WERI-Rb-1 (cell line): ENCODE measurements around the gene MYLK2.

ENCODE experiments used
- DNase-seq: peaks from one replicate; pipeline ENCODE4 v3.0.0-alpha.2; 2020
- H3K27ac ChIP-seq: fragments of 250-450 bp; sonication (Bioruptor Pico); 2 replicates; pipeline ENCODE4 v1.5.1; 2020; ENCODE audit warnings: mild to moderate bottlenecking, moderate library complexity
- H3K27me3 ChIP-seq: fragments of 250-450 bp; sonication (Bioruptor Pico); 2 replicates; pipeline ENCODE4 v1.5.1; 2021; ENCODE audit warnings: mild to moderate bottlenecking, low read depth, moderate library complexity; ENCODE audit not compliant: insufficient read depth, severe bottlenecking
- H3K36me3 ChIP-seq: fragments of 250-450 bp; sonication (Bioruptor Pico); 2 replicates; pipeline ENCODE4 v1.5.1; 2020; ENCODE audit warnings: mild to moderate bottlenecking, moderate library complexity
- H3K4me3 ChIP-seq: 2 replicates; pipeline ENCODE4 v1.5.1; 2011; ENCODE audit warnings: low read depth, mild to moderate bottlenecking, control low read depth, low read length
- H3K9me3 ChIP-seq: fragments of 250-450 bp; sonication (Bioruptor Pico); 2 replicates; pipeline ENCODE4 v1.5.1; 2021; ENCODE audit warnings: mild to moderate bottlenecking, moderate library complexity; ENCODE audit not compliant: severe bottlenecking
- TF ChIP-seq, protein P1 (sequence below): IDR thresholded peaks from 2 replicates; pipeline ENCODE4 v1.5.1; 2011; ENCODE audit warnings: low read depth, mild to moderate bottlenecking, control low read depth, inconsistent platforms, low read length

Gene MYLK2

DNA sequence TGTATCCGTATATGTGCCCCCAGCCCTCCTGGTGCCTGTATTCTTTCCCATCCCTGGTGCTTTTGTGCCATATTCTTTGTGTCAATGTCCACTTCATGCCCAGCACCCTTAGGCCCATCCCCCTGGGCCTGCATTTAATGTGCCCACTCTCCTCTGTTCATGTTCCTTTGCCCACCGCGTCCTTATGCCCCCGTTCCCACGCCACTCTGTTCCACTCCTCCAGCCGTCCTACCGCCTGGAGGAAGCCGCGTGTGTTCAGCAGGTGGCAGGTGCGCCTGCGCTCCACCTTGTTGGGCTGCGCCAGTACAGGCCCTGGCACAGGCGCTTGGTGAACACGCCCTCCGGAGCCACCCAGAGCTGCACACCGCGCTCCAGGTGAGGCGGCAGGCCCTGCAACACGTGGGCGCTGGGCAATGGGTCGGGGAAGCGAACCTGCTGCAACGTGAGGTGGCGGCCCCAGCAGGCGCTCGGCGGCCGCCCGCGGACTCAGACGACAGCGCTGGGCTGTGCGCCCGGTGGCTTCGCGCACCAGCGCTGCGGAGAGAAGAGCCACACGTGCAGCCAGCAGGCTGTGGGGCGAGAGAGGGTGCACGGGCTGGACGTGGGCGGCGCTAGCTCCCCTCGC is 30.3 kb downstream of the MYLK2 start:
- H3K27me3 ChIP-seq, result no peaks in the 10 kb centered on the region
- no peaks in the 10 kb centered on the region for H3K36me3 ChIP-seq
- no peak for DNase-seq
- no peak overlapping the region for H3K27ac ChIP-seq
- no peaks in the 10 kb centered on the region for H3K9me3 ChIP-seq
- H3K4me3 ChIP-seq, result no peak overlapping the region
- TF ChIP-seq, protein P1, sequence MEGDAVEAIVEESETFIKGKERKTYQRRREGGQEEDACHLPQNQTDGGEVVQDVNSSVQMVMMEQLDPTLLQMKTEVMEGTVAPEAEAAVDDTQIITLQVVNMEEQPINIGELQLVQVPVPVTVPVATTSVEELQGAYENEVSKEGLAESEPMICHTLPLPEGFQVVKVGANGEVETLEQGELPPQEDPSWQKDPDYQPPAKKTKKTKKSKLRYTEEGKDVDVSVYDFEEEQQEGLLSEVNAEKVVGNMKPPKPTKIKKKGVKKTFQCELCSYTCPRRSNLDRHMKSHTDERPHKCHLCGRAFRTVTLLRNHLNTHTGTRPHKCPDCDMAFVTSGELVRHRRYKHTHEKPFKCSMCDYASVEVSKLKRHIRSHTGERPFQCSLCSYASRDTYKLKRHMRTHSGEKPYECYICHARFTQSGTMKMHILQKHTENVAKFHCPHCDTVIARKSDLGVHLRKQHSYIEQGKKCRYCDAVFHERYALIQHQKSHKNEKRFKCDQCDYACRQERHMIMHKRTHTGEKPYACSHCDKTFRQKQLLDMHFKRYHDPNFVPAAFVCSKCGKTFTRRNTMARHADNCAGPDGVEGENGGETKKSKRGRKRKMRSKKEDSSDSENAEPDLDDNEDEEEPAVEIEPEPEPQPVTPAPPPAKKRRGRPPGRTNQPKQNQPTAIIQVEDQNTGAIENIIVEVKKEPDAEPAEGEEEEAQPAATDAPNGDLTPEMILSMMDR, result no peak

DNA sequence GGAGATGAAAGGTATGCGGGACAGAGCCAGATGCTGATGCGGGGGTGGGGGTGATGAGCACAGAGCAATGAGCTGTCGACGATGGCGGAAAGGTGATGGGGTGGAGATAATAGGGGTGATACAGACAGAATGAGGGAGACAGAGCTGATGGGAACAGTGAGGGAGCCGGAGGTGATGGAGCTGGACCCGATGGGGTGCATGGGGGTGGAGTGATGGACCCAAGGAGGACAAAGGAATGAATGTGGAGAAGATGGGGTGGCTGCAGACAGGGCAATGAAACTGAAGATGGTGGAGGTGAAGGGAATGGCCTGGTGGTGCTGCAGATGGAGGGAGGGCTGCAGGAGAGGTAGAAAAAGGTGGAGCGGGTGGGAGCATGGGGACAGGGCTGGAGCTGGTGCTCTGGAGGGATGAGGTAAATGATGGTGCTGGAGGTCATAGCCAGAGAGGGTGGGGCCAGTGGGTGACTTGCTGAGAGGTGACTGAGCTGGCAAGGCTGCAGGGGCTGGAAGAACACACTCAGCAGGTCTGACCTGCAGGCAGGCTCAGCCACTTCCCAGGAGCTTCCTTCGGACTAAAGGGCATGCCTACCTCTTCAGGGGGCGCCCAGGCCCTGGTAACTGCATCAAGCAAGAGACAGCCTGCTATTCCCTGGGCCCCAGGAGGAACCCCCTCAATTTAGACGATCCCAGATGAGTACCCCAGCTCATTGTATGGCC is 32.2 kb downstream of the MYLK2 start:
- Histone ChIP-seq H3K27me3 (no peaks in the 10 kb centered on the region), H3K27ac (no peak overlapping the region), H3K36me3 (no peaks in the 10 kb centered on the region), H3K4me3 (no peak overlapping the region), H3K9me3 (no peaks in the 10 kb centered on the region)
- TF ChIP-seq, protein P1, result no peak
- no peak for DNase-seq

DNA sequence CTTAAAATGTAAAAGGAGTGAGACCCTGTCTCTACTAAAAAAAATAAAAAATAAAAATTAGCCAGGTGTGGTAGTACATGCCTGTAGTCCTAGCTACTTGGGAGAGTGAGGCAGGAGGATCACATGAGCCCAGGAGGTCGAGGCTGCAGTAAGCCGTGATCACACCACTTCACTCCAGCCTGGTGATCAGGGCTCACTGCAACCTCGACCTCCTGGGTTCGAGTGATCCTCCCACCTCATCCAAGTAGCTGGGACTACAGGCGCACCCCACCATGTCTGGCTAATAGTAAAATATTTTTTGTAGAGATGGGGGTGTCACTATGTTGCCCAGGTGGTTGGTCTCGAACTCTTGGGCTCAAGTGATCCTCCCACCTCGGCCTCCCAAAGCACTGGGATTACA is 34.3 kb downstream of the MYLK2 start:
- no peaks in the 10 kb centered on the region for H3K27me3 ChIP-seq
- no peak for DNase-seq
- TF ChIP-seq, protein P1, result no peak
- H3K27ac ChIP-seq, result no peak overlapping the region
- H3K9me3 ChIP-seq, result no peaks in the 10 kb centered on the region
- no peak overlapping the region for H3K4me3 ChIP-seq
- no peaks in the 10 kb centered on the region for H3K36me3 ChIP-seq

DNA sequence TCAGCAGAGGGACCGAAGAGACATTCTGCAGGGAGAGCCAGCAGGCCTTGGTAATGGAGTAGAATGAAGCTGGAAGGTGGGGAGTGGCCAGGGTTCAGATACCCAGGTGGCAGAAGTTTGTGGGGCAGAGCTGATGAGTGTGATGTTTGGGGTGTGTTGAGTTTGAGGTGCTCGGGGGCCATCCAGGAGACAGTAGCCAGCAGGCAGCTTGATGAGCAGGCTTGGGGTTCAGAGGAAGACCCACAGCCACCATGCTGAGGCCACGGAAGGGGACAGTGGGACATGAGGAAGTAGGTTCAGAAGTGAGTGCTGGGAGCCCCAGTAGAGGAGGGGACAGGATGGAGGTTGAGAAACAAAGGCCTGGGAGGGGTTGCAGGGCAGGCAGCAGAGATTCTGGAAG is 37.4 kb downstream of the MYLK2 start:
- H3K9me3 ChIP-seq, result no peaks in the 10 kb centered on the region
- H3K36me3 ChIP-seq, result 0 out of 2 replicates have a peak, but pooled peaks cover 2% of the 10 kb centered on the region
- no peak overlapping the region for H3K27ac ChIP-seq
- TF ChIP-seq, protein P1, result no peak
- no peaks in the 10 kb centered on the region for H3K27me3 ChIP-seq
- no peak for DNase-seq
- H3K4me3 ChIP-seq, result no peak overlapping the region

DNA sequence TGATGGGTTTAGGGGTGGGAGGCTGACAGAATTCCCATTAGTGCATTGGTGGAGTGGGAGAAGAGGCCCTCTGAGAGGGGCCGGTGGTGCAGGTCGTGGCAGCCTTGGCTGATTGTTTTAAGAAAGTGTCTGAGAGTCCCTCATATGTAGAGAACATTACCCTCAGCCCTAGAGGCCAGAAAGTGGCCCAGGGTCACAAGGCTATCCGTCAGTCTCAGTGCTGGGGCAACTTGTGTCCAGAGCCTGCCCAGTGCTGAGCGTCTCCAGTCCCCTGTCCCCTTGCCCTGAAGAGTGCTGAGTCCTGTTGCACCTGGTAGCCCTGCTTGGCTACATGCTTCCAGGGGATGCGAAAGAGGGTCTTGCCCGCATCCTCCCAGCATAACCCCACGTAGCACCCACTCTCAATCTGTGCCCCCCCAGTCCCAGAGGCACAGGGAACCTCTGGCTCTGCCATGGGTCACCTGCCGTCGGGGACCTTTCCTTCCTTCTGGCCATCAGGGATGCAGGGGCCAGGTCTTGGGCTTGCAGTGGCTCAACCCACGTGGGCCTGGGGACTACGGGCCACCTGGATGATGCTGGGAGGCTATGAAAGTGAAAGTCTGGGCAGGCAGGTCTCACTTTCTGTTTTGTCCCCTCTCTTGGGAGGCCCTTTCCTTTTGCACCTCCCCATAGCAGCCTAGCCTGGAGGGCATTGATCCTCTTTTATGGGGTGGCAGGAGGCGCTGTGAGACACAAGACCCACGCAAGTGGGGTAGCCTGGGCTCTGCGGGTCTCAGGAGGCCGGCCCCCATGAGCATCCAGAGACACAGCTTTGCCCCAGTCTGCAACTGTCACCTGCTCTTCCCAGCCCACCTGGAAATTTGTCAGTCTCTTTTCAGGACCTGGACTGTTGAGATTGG is 39.0 kb downstream of the MYLK2 start:
- no peak for DNase-seq
- H3K9me3 ChIP-seq, result no peaks in the 10 kb centered on the region
- no peak overlapping the region for H3K27ac ChIP-seq
- 0 out of 2 replicates have a peak, but pooled peaks cover 2% of the 10 kb centered on the region for H3K36me3 ChIP-seq
- H3K4me3 ChIP-seq, result no peak overlapping the region
- no peaks in the 10 kb centered on the region for H3K27me3 ChIP-seq
- TF ChIP-seq, protein P1, result no peak
